RWPE1 (cell line): ENCODE data around the gene TRIM65.
"Not testable (repeated sequence)": the region's sequence is repeated elsewhere in the genome, so short reads cannot be mapped to it uniquely, and the experiment has no call there.

ENCODE experiments used
- CTCF ChIA-PET: fragments of 350-600 bp; sonication (Branson Sonifier 250); formaldehyde crosslinking; extraction: SDS; loops from one replicate; lab custom pipeline; 2021; lab: Yijun Ruan, JAX
- POLR2A ChIA-PET: fragments of 400-600 bp; formaldehyde crosslinking; extraction: SDS; loops from one replicate; lab custom pipeline; 2020; ENCODE audit warnings: antibody characterized with exemption; ENCODE audit not compliant: low non-redundant PET; lab: Yijun Ruan, JAX
- DNase-seq: peaks from one replicate; pipeline ENCODE4 v3.0.0; 2012; ENCODE audit warnings: low spot score
- H3K27ac ChIP-seq: fragments of 450-650 bp; 2 replicates; pipeline ENCODE4 v1.5.1; 2017
- CTCF ChIP-seq: fragments of 450-650 bp; conservative IDR thresholded peaks from 2 replicates; pipeline ENCODE4 v1.5.1; 2017; ENCODE audit warnings: low read depth, mild to moderate bottlenecking

TRIM65 gene

DNA sequence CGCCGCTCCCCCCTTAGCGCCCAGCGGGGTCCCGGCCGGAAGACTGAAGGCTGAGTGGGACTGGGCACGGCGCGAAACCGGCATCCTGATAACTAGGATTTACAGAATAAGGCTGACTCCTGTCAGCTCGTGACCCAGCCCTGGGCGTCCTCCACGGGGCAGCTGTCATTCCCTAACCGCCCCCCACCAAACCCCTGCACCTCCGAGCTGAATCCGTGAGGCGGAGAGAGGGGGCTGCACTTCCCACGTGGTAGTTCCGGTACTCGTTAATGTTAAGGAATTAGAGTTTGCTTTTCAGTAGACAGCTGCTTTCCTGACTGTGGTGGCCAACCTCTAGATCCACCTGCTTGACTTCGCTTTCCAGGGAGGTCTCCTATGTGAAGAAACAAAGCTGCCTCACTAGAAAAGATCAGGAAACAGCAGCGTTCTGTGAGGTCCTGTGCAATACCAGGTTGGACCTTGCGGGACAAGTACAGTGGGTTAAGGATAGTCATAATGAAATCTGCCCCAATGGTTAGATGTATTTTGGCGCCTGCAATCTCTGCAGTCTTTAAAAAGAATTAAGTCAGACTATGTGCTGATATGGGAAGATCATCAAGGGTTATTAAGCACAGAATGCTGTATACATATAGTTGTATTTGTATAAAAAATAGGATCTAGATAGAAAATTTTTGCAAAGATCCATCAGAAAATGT is 40.5 kb downstream of the TRIM65 start:
- POLR2A ChIA-PET, result interaction anchor here (0.6 to 2.1 kb wide), 7 partner anchors 11 to 73 kb away, joined by 3 to 11 read pairs (median 4); partner anchors contain the start of gene UNC13D
- H3K27ac ChIP-seq, result peak overlapping the region; percentile 92
- CTCF ChIA-PET, result interaction anchor here (0.6 to 1.6 kb wide), 11 partner anchors 10 to 355 kb away, joined by 3 to 14 read pairs (median 3); partner anchors contain the start of genes SMIM5 and TRIM65
- peak; percentile 31 for TF ChIP-seq CTCF
- peak; percentile 26 for DNase-seq

DNA sequence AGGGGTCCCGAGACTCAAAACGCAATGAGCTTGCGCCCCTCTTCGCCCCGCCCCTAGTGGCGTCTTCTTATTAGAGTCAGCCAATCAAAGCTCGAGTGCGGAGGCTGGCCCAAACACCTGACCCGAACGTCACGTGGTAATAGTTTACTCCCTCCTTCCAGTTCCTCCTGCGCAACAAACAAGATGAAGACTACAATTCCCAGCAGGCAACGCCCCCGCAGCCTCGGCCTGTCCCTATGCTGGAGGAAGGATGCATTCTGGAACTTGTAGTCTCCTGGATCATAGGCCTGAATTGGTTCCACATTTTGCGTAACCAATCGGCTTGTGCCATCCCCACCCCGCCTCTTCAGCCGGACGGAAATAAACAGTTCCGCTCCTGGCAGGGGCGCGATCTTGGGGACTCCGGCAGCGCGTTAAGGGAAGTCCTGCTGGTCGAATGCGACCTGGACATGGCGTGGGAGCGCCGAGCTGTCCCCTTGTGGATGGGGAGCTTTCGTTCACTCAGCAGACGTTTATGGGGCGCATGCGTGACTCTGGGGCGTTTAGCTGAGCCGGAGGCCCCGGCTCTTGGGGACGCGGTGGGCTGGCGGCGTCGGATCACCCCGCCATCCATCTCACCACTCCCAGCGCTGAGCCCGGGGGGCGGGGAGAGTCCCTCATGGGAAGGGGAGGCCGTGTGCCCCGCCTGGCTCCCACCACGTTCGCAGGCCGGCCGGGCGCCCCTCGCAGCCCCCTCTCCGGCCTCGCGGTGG is 41.3 kb downstream of the TRIM65 start, which contains the start of gene WBP2:
WBP2 (minus strand) TSS at position 26 of the 752 bp plus-strand sequence. CDS start 38 bp downstream, outside the sequence.
- ChIA-PET CTCF (interaction anchor here (0.5 to 2.4 kb wide), 10 partner anchors 10 to 290 kb away, joined by 3 to 14 read pairs (median 3); partner anchors contain the start of gene TRIM65), POLR2A (interaction anchor here (0.5 to 2.1 kb wide), 8 partner anchors 10 to 85 kb away, joined by 3 to 11 read pairs (median 4); partner anchors contain the start of genes FBF1, TRIM47 and UNC13D)
- peak within 1 kb of the TSS; percentile 92 for H3K27ac ChIP-seq
- peak; percentile 100 for DNase-seq
- peak; percentile 78 for TF ChIP-seq CTCF

DNA sequence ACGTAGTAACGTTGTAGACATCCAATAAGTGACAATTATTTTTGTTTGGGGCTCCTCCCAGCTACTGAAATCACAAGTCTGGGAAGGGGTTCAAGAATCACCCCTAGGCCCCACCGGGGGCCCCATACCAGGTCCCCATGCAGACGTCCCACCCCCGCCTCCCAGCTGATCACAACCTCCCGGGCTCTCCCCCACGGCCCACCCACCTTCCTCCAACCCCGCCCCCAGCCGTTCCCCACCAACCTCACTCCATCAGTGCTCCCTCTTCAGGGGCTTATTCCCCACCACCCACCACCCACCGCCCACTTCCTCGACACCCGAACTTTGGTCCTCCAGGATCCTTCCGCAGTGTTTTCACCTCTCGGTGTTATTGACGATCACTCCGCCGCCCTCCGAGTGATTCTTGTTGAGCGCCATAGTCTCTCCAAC is 41.9 kb downstream of the TRIM65 start:
- peak overlapping the region; percentile 92 for H3K27ac ChIP-seq
- no peak for TF ChIP-seq CTCF
- DNase-seq, result peak; percentile 25
- ChIA-PET POLR2A (interaction anchor here (0.5 to 2.1 kb wide), 7 partner anchors 10 to 86 kb away, joined by 3 to 11 read pairs (median 4); partner anchors contain the start of genes FBF1, TRIM47 and UNC13D), CTCF (interaction anchor here (0.5 to 2.4 kb wide), 5 partner anchors 10 to 192 kb away, joined by 3 to 14 read pairs (median 4); partner anchors contain the start of gene TRIM65)

- ChIA-PET POLR2A (interaction anchor here (2.1 kb wide), 1 partner anchor 9 kb away, joined by 11 read pairs; the partner anchor contains the start of gene UNC13D), CTCF (interaction anchor here (0.5 to 2.4 kb wide), 6 partner anchors 9 to 543 kb away, joined by 3 to 12 read pairs (median 3); no protein-coding TSS in a partner anchor)
- DNase-seq, result peak; percentile 60
- peak overlapping the region; percentile 92 for H3K27ac ChIP-seq
- TF ChIP-seq CTCF, result no peak
Observed at GRCh38 chr17:75854101-75854748, 42.5 kb downstream of the TRIM65 start.

- POLR2A ChIA-PET, result interaction anchor here (0.6 kb wide), 1 partner anchor 14 kb away, joined by 6 read pairs; no protein-coding TSS in a partner anchor
- CTCF ChIA-PET, result interaction anchor here (0.5 to 2.4 kb wide), 5 partner anchors 8 to 542 kb away, joined by 3 to 12 read pairs (median 3); no protein-coding TSS in a partner anchor
- TF ChIP-seq CTCF, result no peak
- peak overlapping the region; percentile 92 for H3K27ac ChIP-seq
- DNase-seq, result no peak
Observed at GRCh38 chr17:75853433-75853832, 43.3 kb downstream of the TRIM65 start.

- POLR2A ChIA-PET, DNase-seq, CTCF ChIA-PET: not testable (repeated sequence)
- H3K27ac ChIP-seq, result peak overlapping the region; percentile 92
Observed at GRCh38 chr17:75851693-75851991, 45.1 kb downstream of the TRIM65 start.
